GM12872 (cell line): ENCODE measurements around the gene OSBPL10.

Experiments used
- TF ChIP-seq, protein P1 (sequence below): IDR thresholded peaks from 3 replicates; pipeline ENCODE4 v1.5.1; 2011; ENCODE audit warnings: low read depth, mild to moderate bottlenecking, low read length, moderate library complexity; ENCODE audit not compliant: insufficient read depth

OSBPL10 gene

GRCh38 chr3:31699309-31699953 is 281.6 kb downstream of the OSBPL10 start:
- TF ChIP-seq, protein P1, sequence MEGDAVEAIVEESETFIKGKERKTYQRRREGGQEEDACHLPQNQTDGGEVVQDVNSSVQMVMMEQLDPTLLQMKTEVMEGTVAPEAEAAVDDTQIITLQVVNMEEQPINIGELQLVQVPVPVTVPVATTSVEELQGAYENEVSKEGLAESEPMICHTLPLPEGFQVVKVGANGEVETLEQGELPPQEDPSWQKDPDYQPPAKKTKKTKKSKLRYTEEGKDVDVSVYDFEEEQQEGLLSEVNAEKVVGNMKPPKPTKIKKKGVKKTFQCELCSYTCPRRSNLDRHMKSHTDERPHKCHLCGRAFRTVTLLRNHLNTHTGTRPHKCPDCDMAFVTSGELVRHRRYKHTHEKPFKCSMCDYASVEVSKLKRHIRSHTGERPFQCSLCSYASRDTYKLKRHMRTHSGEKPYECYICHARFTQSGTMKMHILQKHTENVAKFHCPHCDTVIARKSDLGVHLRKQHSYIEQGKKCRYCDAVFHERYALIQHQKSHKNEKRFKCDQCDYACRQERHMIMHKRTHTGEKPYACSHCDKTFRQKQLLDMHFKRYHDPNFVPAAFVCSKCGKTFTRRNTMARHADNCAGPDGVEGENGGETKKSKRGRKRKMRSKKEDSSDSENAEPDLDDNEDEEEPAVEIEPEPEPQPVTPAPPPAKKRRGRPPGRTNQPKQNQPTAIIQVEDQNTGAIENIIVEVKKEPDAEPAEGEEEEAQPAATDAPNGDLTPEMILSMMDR: 0 out of 3 replicates have a peak, but pooled peaks have one; percentile 17

- TF ChIP-seq, protein P1: no peak
Measured at GRCh38 chr3:31696815-31697548, 284.1 kb downstream of the OSBPL10 start.

- TF ChIP-seq, protein P1: no peak
Measured at GRCh38 chr3:31696009-31696297, 285.1 kb downstream of the OSBPL10 start.

- TF ChIP-seq, protein P1: peak; percentile 53
Measured at GRCh38 chr3:31695280-31696008, 285.6 kb downstream of the OSBPL10 start.

DNA sequence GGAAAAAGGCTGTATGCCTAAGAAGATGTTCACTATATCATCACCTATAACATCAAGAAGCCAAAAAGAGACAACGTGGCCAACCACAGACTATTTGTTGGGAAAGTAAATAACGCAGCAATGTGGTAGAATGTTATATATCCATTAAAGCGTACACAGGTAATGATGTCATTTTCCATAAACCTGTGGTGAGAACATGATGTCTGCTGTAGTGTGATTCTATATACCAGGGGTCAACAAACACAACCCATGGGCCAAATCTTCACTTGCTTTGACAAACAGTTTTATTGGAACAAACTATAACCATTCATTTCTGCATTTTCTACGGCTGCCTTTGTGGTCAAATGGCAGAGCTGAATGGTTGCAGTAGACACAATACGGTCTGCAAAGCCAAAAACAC is 287.7 kb downstream of the OSBPL10 start:
- TF ChIP-seq, protein P1: no peak

GRCh38 chr3:31692751-31693150 is 288.3 kb downstream of the OSBPL10 start:
- TF ChIP-seq, protein P1: peak; percentile 29; the same call in 2 of the 3 replicates

DNA sequence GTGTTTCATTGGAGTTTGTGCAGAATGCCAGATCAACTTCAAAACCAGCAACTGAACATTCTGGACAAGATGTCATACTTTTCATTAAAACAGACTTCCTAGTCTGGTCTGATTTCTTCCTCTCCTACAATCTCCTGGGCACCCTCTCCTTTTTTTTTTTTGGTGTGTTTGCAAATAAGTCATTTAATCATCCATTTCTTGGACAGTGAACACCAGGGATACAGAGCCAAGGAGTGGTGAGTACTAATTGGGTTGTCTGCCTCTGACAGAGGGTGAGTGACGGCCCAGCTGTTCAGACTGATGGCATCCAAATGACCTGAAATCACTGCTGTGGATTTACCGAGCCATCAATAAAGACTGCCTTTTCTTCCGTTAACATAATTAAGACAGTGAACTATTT is 290.3 kb downstream of the OSBPL10 start:
- TF ChIP-seq, protein P1: no peak
